Prostate gland (tissue), 2 donors: ENCODE results near the gene TOP3B. TPM values are rescaled to one million over a fixed set of nuclear protein-coding genes. Genes with fewer than 3 reads are reported as not detected.
A peak's percentile ranks its signal among the peaks of the same experiment; 100 is the strongest.

ENCODE experiments used
- DNase-seq: peaks from one replicate; pipeline ENCODE4 v3.0.0-alpha.2; 2019; ENCODE audit warnings: low spot score
- H3K27ac ChIP-seq, 2 donors: fragments of 200-600 bp; sonication (generic); 2 replicates each; pipeline ENCODE4 v1.5.1; 2017 to 2019
- H3K27me3 ChIP-seq: fragments of 200-600 bp; sonication (generic); replicated peaks from 2 replicates; pipeline ENCODE4 v1.5.1; 2019; ENCODE audit not compliant: insufficient read depth
- H3K36me3 ChIP-seq, 2 donors: fragments of 200-600 bp; sonication (generic); 1 replicate in 1 of 2; 2 replicates in 1 of 2; pipeline versions ENCODE4 v1.5.1 to v1.8.1; 2017 to 2019
- H3K4me1 ChIP-seq: fragments of 200-600 bp; sonication (generic); replicated peaks from 2 replicates; pipeline ENCODE4 v1.5.1; 2019
- H3K4me3 ChIP-seq, 2 donors: fragments of 200-600 bp; sonication (generic); 2 replicates each; pipeline ENCODE4 v1.5.1; 2017 to 2019
- H3K9me3 ChIP-seq: fragments of 200-600 bp; sonication (generic); 2 replicates; pipeline ENCODE4 v1.5.1; 2017
- CTCF ChIP-seq, 4 experiments: fragments of 200-600 bp in 2 of 4; fragments of 450-650 bp in 2 of 4; sonication (generic) in 2 of 4; IDR thresholded peaks; 1 replicate in 3 of 4; 2 replicates in 1 of 4; pipeline ENCODE4 v1.5.1; 2016 to 2019; ENCODE audit warnings: antibody characterized with exemption in 4 of 4, mild to moderate bottlenecking in 2 of 4, moderate library complexity in 2 of 4
- POLR2A ChIP-seq: fragments of 450-650 bp; IDR thresholded peaks from one replicate; pipeline ENCODE4 v1.6.1; 2016; ENCODE audit warnings: antibody characterized with exemption, mild to moderate bottlenecking
- POLR2AphosphoS5 ChIP-seq: sonication (generic); formaldehyde crosslinking; IDR thresholded peaks from one replicate; pipeline ENCODE4 v1.6.1; 2017; ENCODE audit warnings: antibody characterized with exemption
- WGBS: methylation state at CpG from one replicate; pipeline ENCODE4 v1.1.5; 2018; 5-methylcytosine and 5-hydroxymethylcytosine counted together
- intact Hi-C: fragments of 100-400 bp; cut with DNase I; formaldehyde crosslinking; loops from one replicate; pipeline ENCODE4 v1.14.2; 2022
- total RNA-seq, 2 donors: library from RNA; depleted of rRNA; stranded (reverse); fragments of >200 nt; gene quantifications; one replicate each; pipeline ENCODE4 v1.1.0, GENCODE V29; 2016

TOP3B gene
- total RNA-seq, 2 donors from 2014 or later: 25.2 to 60.6 TPM

GRCh38 chr22:21952586-21953571 lies 29.7 kb downstream of the TOP3B start, which contains the start of gene PPM1F:
Gene PPM1F (minus strand): TSS chr22:21952848. CDS start chr22:21946048, 6,800 bp downstream.
- no peaks in the 10 kb centered on the region for H3K4me1 ChIP-seq
- WGBS: 12% methylated on average over 51 of the region's 58 CpGs

GRCh38 chr22:21951931-21952465 lies 30.6 kb downstream of the TOP3B start:
- H3K36me3 ChIP-seq: no peaks in the 10 kb centered on the region
- no peaks in the 10 kb centered on the region for H3K9me3 ChIP-seq
- intact Hi-C loops: loop anchor here (2.0 kb wide), 1 partner anchor 239 kb away; no protein-coding TSS in a partner anchor
- TF ChIP-seq POLR2A (no peak), POLR2AphosphoS5 (no peak), CTCF (IDR thresholded peaks at IDR 0.05) (no peak)
- H3K4me3 ChIP-seq: peak overlapping the region; percentile 57 to 63
- no peaks in the 10 kb centered on the region for H3K27me3 ChIP-seq
- H3K27ac ChIP-seq: peak overlapping the region; percentile 53 to 68
- 4% methylated on average over 22 of the region's 29 CpGs for WGBS
- peak; percentile 46 for DNase-seq
- no peaks in the 10 kb centered on the region for H3K4me1 ChIP-seq

More at GRCh38 chr22:21952586-21953571, 29.7 kb downstream of the TOP3B start, which contains the start of gene PPM1F:
- TF ChIP-seq CTCF (IDR thresholded peaks at IDR 0.05) (peak; percentile 90 to 99 (median 98)), POLR2AphosphoS5 (no peak), POLR2A (peak; percentile 52)
- Histone ChIP-seq H3K27me3 (no peaks in the 10 kb centered on the region), H3K36me3 (no peaks in the 10 kb centered on the region), H3K9me3 (no peaks in the 10 kb centered on the region), H3K4me3 (peak within 1 kb of the TSS; percentile 57 to 63), H3K27ac (peak within 1 kb of the TSS; percentile 53 to 68)
- intact Hi-C loops: loop anchor here (2.0 kb wide), 1 partner anchor 240 kb away; no protein-coding TSS in a partner anchor
- peak; percentile 80 for DNase-seq

GRCh38 chr22:21951062-21951461 lies 31.5 kb downstream of the TOP3B start:
- no peaks in the 10 kb centered on the region for H3K27me3 ChIP-seq
- no peak overlapping the region for H3K4me3 ChIP-seq
- WGBS: 88% methylated on average over 7 of the region's 7 CpGs
- H3K36me3 ChIP-seq: no peaks in the 10 kb centered on the region
- no peaks in the 10 kb centered on the region for H3K9me3 ChIP-seq
- H3K4me1 ChIP-seq: no peaks in the 10 kb centered on the region
- DNase-seq: no peak
- H3K27ac ChIP-seq: no peak overlapping the region
- TF ChIP-seq POLR2A (no peak), POLR2AphosphoS5 (no peak), CTCF (IDR thresholded peaks at IDR 0.05) (no peak)
- intact Hi-C loops: no loop called here

- Histone ChIP-seq H3K36me3 (peaks cover 0 to 4% of the 10 kb centered on the region in 2 donors), H3K27ac (no peak overlapping the region), H3K4me3 (no peak overlapping the region), H3K27me3 (no peaks in the 10 kb centered on the region), H3K9me3 (no peaks in the 10 kb centered on the region), H3K4me1 (no peaks in the 10 kb centered on the region)
- no peak for TF ChIP-seq CTCF (IDR thresholded peaks at IDR 0.05)
- TF ChIP-seq POLR2AphosphoS5: no peak
- intact Hi-C loops: no loop called here
- DNase-seq: no peak
- WGBS: 84% methylated on average over 1 of the region's 1 CpG
Observed at GRCh38 chr22:21949948-21950347, 32.6 kb downstream of the TOP3B start.
